Colonic mucosa (tissue), 4 donors: ENCODE data around the gene AKR1E2. TPM values are rescaled to one million over a fixed set of nuclear protein-coding genes. Genes with fewer than 3 reads are reported as not detected.
A peak's percentile ranks its signal among the peaks of the same experiment; 100 is the strongest.
"Not testable (repeated sequence)": the region's sequence is repeated elsewhere in the genome, so short reads cannot be mapped to it uniquely, and the experiment has no call there.

Experiments
- DNase-seq: peaks from one replicate; pipeline ENCODE4 v3.0.0-alpha.2; 2020
- H3K27ac ChIP-seq: fragments of 200-600 bp; one replicate; pipeline ENCODE4 v1.8.0; 2021
- H3K27me3 ChIP-seq: fragments of 200-600 bp; one replicate; pipeline ENCODE4 v1.8.0; 2021
- H3K36me3 ChIP-seq: fragments of 200-600 bp; one replicate; pipeline ENCODE4 v1.8.0; 2021
- H3K4me1 ChIP-seq: fragments of 200-600 bp; one replicate; pipeline ENCODE4 v1.8.0; 2021; ENCODE audit warnings: mild to moderate bottlenecking
- H3K4me3 ChIP-seq: fragments of 200-600 bp; one replicate; pipeline ENCODE4 v1.8.0; 2021
- H3K9ac ChIP-seq, 2 donors: one replicate each; pipeline ENCODE4 v1.7.0; 2013; ENCODE audit warnings: control low read depth in 2 of 2, low read depth in 2 of 2, low read length in 2 of 2
- H3K9me3 ChIP-seq: fragments of 200-600 bp; one replicate; pipeline ENCODE4 v1.8.0; 2021
- intact Hi-C: fragments of 100-400 bp; cut with DNase I; formaldehyde crosslinking; loops from one replicate; pipeline ENCODE4 v1.14.1; 2022
- total RNA-seq, 2 donors: library from RNA; stranded (reverse); fragmentation: NEBNext Ultra II Directional in 1 of 2; extraction: Animal tissue kit (Norgen Biotek cat#: 25700) in 1 of 2; gene quantifications; one replicate each; pipeline ENCODE4 v1.2.1, GENCODE V29; 2021
- TF ChIP-seq, protein P1 (sequence below): fragments of 200-600 bp; IDR thresholded peaks from one replicate; pipeline ENCODE4 v1.8.0; 2022; ENCODE audit warnings: antibody characterized with exemption, mild to moderate bottlenecking
- donor health status: healthy.
- donor health status: DM: no; HTN: no; CAD: no.
- donor health status: DM: no; HTN: no; CAD: no.

The AKR1E2 gene
- total RNA-seq, 2 donors from 2014 or later: 8.6 to 16.3 TPM

DNA sequence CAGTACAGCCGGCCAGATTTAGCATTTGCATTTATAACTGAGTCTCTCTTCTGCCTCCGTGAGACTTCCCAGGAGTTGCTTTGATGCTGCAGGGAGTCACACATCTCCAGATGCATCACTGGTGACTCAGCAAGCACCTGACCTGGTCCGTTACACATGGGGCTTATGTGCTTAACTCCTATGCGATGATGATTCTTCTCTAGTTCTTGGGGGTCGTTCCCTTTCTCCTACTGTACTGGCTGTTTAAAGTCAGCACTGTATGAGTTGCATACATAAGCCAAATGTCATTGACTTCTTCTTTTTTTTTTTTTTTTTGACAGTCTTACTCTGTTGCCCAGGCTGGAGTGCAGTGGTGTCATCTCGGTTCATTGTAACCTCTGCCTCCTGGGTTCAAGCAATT, 13.0 kb upstream of the AKR1E2 start:
- Histone ChIP-seq H3K9ac (no peak overlapping the region), H3K27me3 (no peaks in the 10 kb centered on the region), H3K36me3 (no peaks in the 10 kb centered on the region), H3K9me3 (no peaks in the 10 kb centered on the region), H3K27ac (no peak overlapping the region), H3K4me1 (no peaks in the 10 kb centered on the region), H3K4me3 (no peak overlapping the region)
- TF ChIP-seq, protein P1, sequence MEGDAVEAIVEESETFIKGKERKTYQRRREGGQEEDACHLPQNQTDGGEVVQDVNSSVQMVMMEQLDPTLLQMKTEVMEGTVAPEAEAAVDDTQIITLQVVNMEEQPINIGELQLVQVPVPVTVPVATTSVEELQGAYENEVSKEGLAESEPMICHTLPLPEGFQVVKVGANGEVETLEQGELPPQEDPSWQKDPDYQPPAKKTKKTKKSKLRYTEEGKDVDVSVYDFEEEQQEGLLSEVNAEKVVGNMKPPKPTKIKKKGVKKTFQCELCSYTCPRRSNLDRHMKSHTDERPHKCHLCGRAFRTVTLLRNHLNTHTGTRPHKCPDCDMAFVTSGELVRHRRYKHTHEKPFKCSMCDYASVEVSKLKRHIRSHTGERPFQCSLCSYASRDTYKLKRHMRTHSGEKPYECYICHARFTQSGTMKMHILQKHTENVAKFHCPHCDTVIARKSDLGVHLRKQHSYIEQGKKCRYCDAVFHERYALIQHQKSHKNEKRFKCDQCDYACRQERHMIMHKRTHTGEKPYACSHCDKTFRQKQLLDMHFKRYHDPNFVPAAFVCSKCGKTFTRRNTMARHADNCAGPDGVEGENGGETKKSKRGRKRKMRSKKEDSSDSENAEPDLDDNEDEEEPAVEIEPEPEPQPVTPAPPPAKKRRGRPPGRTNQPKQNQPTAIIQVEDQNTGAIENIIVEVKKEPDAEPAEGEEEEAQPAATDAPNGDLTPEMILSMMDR: no peak
- intact Hi-C loops: no loop called here
- DNase-seq: no peak

DNA sequence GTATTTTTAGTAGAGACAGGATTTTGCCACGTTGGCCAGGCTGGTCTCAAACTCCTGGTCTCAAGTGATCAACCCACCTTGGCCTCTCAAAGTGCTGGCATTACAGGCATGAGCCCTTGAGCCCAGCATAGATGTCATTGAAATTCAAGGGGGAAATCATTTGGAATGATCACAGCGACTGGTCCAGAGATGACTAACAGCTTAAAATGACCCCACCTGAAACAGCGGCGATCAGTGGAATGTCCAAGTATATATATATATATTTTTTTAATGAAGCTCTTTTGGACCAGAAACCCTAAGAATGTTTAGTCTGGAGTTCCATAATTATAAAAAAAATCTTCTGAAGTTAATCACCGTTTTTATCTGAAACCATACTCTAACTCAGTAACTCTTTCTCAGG, 12.5 kb upstream of the AKR1E2 start:
- no peak overlapping the region for H3K4me3 ChIP-seq
- H3K27me3 ChIP-seq: no peaks in the 10 kb centered on the region
- H3K36me3 ChIP-seq: no peaks in the 10 kb centered on the region
- no peaks in the 10 kb centered on the region for H3K9me3 ChIP-seq
- no peak overlapping the region for H3K9ac ChIP-seq
- TF ChIP-seq, protein P1: no peak
- DNase-seq: no peak
- no peak overlapping the region for H3K27ac ChIP-seq
- H3K4me1 ChIP-seq: no peaks in the 10 kb centered on the region
- intact Hi-C loops: no loop called here

DNA sequence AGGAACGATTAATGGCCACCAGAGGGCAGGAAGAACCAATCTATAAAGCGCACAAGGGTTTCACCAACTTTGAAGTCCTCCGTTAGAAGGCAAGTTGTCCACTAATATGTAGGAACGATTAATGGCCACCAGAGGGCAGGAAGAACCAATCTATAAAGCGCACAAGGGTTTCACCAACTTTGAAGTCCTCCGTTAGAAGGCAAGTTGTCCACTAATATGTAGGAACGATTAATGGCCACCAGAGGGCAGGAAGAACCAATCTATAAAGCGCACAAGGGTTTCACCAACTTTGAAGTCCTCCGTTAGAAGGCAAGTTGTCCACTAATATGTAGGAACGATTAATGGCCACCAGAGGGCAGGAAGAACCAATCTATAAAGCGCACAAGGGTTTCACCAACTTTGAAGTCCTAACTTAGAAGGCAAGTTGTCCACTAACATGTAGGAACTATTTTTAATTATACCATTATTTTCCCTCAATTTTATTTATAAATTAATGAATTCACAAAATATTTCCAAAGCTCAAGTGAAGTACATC, 10.3 kb upstream of the AKR1E2 start:
- H3K9me3 ChIP-seq, H3K4me1 ChIP-seq, H3K27me3 ChIP-seq, H3K9ac ChIP-seq, H3K36me3 ChIP-seq, intact Hi-C loops, H3K4me3 ChIP-seq, DNase-seq, H3K27ac ChIP-seq: not testable (repeated sequence)
- TF ChIP-seq, protein P1: peak; percentile 59

GRCh38 chr10:4816966-4817365, 9.0 kb upstream of the AKR1E2 start:
- DNase-seq: no peak
- intact Hi-C loops: no loop called here
- Histone ChIP-seq H3K4me3 (no peak overlapping the region), H3K27me3 (no peaks in the 10 kb centered on the region), H3K4me1 (no peaks in the 10 kb centered on the region), H3K9me3 (no peaks in the 10 kb centered on the region), H3K36me3 (no peaks in the 10 kb centered on the region), H3K9ac (no peak overlapping the region), H3K27ac (no peak overlapping the region)
- TF ChIP-seq, protein P1: no peak

DNA sequence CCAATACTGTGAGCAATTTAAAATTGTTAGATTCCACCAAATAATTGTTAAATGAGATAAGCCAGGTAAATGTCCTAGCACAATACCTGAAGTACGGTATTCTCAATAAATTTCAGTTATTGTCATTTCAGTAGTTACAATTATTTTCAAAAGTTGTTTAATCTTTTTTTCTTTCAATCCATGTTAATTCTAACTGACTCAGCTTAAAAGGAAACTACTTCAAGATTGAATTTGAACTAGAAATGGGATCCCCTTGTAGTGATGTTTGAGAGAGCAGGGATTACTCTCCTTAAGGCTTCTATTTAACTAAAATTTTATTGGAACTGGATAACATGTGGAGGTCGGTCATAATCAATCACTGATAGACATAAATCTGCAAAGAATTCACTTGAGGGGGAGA, 6.9 kb upstream of the AKR1E2 start:
- H3K9me3 ChIP-seq: no peaks in the 10 kb centered on the region
- H3K27ac ChIP-seq: no peak overlapping the region
- H3K27me3 ChIP-seq: no peaks in the 10 kb centered on the region
- no peak for DNase-seq
- no peak overlapping the region for H3K9ac ChIP-seq
- TF ChIP-seq, protein P1: no peak
- no peaks in the 10 kb centered on the region for H3K36me3 ChIP-seq
- no peaks in the 10 kb centered on the region for H3K4me1 ChIP-seq
- no peak overlapping the region for H3K4me3 ChIP-seq
- intact Hi-C loops: no loop called here
